Pons (tissue), 1 donor: ENCODE results near the gene IGSF3.
"Not testable (repeated sequence)": the region's sequence is repeated elsewhere in the genome, so short reads cannot be mapped to it uniquely, and the experiment has no call there.

Experiments
- DNase-seq: peaks from one replicate; pipeline ENCODE4 v3.0.0-alpha.2; 2016; ENCODE audit warnings: low spot score

The IGSF3 gene

DNA sequence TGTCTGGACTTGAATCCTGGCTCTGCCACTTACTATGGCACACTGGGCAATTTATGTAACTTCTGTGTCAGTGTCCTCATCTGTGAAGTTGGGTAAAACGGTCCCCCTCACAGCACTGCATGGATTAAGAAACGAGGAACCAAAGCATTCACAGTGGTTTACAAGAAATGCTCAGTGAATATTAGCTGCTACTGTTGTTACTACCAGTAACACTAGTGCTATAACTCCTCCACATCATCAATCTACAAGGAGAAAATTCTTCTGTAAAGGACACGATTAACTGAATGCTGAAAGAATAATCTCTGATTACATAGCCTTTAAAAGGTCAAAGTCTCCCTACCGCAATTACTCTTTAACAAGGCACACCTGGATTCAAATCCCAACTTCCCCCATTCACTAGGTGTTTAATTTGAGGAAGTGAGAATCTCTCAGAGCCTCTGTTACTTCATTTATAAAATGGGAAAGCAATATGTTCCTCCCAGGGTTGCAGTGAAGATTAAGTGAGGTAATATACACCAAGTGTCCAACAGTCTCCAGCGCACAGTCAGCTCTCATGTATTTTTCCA lies 70.7 kb downstream of the IGSF3 start:
- not testable (repeated sequence) for DNase-seq

DNA sequence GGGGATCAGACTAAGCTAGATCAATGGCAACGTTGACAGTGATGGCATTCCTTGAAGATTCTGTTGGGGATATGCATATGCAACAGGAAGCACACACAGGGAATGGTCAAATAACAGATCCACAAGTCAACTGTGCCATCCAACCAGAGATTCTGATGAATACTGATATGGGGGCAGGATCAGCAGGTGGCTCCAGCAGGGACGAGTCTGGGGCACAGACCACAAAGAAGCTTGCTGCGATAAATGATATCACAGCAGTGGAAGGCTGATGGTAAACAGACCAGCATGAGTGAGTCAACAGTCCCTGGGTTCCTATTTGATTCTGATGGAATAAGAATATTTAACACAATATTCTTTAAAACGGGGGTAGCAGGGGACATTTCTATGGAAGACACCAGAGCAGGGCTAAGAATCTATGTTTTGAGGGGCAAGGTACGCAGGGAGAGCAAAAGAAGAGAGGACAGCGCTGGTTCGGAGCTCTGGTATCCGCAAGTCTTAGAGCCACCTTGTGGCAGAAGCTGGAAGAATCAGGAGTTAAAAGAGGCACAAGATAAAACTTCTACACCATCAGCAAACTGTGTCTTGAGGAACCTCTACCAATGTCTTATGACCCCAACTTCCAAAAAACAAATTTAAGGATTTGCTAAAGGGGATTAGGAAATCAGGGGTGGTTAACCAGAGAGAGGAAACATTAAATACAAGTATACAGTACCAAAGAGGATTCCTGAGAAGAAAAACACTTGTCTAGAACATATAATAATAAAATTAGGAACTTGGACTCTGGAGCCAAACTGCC lies 71.4 kb downstream of the IGSF3 start:
- peak; percentile 27 for DNase-seq

DNA sequence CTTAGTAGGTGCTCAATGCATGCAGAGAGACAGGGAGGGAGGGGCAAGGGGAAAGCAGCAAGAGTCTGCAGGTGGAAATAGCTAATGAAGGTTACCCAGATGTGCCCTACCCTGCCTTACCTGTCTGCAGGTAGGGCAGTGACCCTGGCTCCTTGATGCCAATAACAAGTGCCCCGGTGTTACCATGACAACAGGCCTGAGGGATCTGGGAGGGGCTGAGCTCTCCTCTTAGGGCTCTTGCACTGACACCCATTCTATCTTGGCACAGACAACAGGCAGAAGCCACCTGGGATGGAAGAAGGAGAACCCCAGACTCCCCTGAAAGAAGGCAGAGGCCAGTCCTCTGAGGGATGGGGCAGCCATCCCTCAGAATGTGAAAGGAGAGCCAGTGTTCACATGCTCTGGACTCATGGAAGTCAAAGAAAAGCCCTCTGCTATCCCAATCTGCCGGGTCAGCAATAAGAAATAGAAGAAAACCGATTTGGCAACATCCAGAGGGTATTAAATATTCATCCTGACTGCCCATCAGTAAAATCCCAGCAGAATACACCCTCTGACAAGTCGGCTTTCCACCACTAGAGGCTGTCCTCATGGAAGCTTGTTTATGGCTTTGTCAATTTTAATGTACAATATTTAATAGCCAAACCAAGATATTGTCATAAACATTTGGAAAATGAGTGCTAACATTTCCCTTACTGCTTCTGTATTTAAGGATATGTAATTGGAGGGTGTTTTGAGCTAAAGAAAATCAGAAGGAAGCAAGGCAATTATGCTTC lies 72.3 kb downstream of the IGSF3 start:
- DNase-seq = not testable (repeated sequence)

DNA sequence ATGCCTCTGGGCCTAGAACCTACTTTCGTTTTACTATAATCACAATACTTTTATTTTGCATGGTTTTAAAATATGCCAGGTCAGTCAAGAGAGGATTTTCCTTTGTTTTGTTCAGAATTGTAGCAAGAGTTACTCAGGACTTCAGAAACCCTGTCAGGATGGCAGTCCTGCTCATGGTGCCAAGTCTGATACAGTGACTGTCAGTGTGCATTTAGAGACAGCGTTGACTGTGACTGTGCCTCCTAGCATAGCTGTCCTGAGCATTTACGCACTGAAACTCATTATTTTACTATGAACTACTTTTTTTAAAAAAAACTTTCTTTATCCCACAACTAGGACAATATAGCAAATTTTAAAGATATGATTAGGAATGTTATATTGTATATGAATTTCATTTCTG lies 73.6 kb downstream of the IGSF3 start:
- not testable (repeated sequence) for DNase-seq

DNA sequence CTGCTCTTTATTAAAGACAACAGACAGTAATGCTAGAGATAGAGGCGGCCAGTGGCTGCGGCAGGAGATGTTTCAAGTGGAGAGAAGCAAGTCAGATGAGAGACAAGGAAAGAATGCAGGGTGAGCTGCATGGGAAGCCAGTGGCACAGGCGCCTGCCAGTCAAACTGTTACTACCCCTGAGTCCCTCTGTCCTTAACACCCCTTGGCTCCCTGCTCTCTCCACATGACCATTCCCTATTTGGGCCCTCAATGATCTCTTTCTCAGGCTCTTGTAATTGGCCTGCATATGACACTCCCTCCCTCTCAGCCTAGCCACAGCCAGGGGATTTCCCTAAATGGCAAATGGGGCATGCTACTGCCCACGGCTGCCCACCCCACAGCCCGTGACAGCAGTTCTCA lies 74.1 kb downstream of the IGSF3 start:
- DNase-seq = not testable (repeated sequence)

GRCh38 chr1:116591951-116592605 lies 75.5 kb downstream of the IGSF3 start:
- not testable (repeated sequence) for DNase-seq

- DNase-seq = not testable (repeated sequence)
Measured at GRCh38 chr1:116591006-116591950, 76.3 kb downstream of the IGSF3 start.

- not testable (repeated sequence) for DNase-seq
Measured at GRCh38 chr1:116590359-116591005, 77.1 kb downstream of the IGSF3 start.

DNA sequence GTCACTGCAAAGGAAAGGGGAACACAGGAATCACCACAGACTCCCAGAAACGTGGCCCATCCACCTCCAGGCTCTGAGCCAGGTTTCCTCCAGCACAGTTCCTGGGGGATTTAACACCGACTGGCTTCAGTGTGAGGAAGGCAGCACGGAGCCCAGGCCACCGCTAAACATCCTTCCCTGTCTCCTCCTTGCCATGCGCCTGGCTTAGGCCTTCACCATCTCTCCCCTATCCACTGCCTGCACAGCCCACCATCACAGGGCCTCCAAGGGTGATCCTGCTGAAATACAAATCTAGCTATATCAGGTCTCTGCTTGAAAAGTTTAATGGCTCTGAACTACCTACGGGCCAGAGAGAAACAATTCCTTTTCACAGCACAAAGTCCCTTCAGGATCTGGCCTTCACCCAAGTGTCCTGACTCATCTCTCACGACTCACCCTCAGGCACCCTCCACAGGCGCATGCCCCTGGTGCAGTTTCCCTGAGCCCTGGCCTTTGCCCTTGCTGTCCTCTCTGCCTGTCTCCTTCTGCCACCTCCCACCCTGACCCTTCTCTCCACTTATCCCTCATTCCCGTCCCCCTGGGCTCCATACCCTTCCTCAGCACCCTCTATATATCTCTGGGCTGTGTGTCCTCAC lies 78.3 kb downstream of the IGSF3 start:
- not testable (repeated sequence) for DNase-seq

GRCh38 chr1:116587501-116588227 lies 79.9 kb downstream of the IGSF3 start:
- no peak for DNase-seq

- DNase-seq = no peak
Measured at GRCh38 chr1:116586741-116587143, 80.8 kb downstream of the IGSF3 start.

- DNase-seq = no peak
Measured at GRCh38 chr1:116585886-116586285, 81.6 kb downstream of the IGSF3 start.

- no peak for DNase-seq
Measured at GRCh38 chr1:116581323-116581885, 86.1 kb downstream of the IGSF3 start.

GRCh38 chr1:116580446-116581322 lies 86.8 kb downstream of the IGSF3 start:
- DNase-seq = no peak

DNA sequence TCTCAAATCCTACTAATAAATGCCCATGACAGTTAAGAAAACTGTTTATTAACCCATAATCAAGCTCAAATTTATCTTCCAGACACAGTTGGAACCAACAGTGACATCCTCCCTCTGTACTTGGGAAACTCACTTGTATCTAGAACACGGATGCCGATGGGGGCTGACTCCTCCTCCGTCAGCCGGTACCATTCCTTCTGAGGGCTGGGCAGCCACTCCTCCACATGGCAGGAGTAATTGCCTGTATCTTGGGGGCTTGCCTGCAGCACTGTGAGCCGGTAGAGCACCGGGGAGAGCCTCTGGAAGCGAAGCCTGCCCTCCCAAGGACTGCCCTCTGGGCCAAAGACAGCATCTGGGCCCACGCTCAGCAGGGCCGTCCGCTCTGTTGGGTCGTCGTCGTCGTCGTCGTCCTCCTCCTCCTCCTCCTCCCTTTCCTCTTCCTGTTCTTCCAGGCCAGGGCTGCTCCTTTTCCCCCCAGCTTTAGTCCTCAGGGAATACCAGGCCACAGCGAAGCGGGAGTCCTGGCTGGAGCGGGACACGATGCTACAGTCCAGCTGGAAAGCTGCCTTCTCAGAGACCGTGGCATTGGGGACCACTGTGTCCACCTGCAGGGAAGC lies 88.2 kb downstream of the IGSF3 start:
- DNase-seq = no peak

DNA sequence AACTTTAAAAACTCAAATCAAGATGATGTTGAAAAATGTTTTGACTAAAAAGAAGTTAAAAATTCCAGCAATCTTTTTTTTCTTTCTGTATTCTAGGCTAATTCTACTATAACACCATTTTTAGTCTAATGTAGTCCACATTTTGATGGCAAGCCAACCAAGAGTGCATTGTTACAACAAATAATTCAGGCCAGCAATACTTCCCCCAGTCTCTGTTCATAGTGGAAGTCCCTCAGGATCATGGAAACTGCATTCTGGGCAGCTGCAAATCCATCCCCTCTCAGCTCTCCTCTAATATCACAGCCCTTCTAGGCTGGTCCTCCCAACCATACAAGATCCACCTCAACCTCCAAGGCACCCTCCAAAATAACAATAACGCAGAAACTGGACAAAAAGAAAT lies 89.0 kb downstream of the IGSF3 start:
- no peak for DNase-seq

GRCh38 chr1:116577759-116578314 lies 89.7 kb downstream of the IGSF3 start:
- no peak for DNase-seq
